ENCODE measurements around the gene SH2B3.
"Not testable (repeated sequence)": the region's sequence is repeated elsewhere in the genome, so short reads cannot be mapped to it uniquely, and the experiment has no call there.

SH2B3 gene

DNA sequence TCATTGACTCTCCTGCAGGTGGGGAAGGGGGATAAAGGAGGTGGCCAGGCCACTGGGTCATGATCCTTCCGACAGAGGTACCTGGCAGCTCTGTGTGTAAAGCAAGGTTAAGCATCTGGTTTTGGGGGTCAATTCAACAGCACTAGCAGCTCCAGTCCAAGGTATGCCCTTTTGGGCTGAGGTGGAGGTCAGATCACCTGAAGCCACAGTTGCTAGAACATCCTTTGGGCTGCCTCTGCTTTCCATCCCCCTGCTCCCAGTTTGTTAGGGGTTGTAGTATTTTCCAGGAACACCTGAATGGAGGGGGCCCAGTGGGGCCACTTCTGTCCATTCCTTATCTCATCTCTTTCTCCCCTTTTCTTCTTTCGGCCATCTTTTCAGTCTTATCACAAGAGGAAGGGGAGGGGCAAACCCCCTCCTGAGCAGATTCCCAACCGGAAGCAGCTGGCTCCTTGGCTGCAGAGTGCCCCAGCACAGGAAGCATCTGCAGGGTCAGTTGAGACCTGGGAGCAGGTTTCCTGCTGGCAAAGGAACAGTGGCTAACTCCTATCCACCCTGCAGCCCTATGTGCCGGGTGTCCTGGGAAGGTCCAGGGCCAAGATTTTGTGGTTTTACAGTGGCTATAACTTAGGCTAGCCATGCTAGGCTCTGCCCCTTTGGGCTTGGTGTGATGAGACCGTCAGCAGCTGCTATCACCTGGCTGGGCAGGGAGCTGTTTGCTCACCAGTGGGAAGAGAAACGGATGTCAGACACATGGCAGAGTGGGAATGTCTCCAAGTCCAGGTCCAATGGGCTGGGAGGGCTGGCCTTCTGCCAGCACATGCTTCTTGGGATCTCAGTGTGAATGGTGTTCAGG, 40.2 kb downstream of the SH2B3 start:
- no peak for DNase-seq

DNA sequence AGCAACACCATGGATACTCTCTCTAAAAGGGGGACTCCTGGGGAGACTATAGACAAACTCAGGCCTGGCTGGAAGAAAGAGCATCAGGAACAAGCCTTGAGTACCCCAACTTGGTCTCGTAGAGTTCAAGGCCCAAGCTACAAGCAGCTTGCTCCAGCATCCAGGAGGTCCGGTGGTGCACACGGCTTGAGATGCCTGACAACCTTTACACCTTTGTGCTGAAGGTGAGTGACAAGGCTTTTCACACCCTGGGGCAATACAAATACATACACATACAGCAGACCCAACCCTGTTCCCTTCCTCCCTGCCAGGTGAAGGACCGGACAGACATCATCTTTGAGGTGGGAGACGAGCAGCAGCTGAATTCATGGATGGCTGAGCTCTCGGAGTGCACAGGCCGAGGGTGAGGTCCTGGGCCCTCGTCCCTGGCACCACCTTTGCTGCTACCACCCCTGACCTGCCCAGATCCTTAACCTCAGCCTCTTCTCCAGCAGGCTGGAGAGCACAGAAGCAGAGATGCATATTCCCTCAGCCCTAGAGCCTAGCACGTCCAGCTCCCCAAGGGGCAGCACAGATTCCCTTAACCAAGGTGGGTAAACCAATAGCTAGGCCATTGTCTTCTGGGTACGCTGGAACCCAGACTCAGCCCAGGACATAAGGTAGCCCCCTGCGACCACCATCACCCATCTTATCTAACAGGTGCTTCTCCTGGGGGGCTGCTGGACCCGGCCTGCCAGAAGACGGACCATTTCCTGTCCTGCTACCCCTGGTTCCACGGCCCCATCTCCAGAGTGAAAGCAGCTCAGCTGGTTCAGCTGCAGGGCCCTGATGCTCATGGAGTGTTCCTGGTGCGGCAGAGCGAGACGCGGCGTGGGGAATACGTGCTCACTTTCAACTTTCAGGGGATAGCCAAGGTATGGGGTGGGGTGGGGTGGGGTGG, 41.2 kb downstream of the SH2B3 start:
- no peak for DNase-seq

- no peak for DNase-seq
These were observed 42.0 kb downstream of the SH2B3 start for GRCh38 chr12:111447571-111448265.

- DNase-seq, result no peak
These were observed 42.6 kb downstream of the SH2B3 start for GRCh38 chr12:111448266-111448830.

GRCh38 chr12:111448846-111449790, 43.4 kb downstream of the SH2B3 start:
- no peak for DNase-seq

GRCh38 chr12:111450676-111451075, 45.0 kb downstream of the SH2B3 start:
- no peak for DNase-seq

GRCh38 chr12:111451232-111451631, 45.5 kb downstream of the SH2B3 start:
- DNase-seq, result no peak

- DNase-seq, result peak; percentile 60
These were observed 46.0 kb downstream of the SH2B3 start for GRCh38 chr12:111451649-111452129.

- no peak for DNase-seq
These were observed 47.6 kb downstream of the SH2B3 start for GRCh38 chr12:111453071-111453989.

DNA sequence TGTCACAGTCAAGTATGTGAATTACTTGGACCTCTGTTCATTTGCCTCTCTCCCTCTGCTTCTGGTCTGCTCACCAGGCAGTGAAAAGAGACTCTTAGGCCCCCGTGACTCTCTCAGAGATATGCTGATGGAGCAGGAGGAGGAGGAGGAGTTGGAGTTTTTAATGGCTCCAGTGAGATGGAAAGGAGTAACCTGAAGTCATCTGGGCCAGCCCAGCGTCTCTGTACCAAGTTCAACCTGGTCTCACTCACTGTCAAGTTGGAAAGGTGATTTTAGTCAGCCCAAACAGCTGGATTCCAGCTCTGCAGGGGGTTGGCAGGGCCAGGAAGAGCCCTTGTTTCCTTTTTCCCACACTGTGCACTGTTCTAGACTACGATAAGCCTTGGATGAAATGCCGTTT, 48.6 kb downstream of the SH2B3 start:
- no peak for DNase-seq

GRCh38 chr12:111454716-111455447, 49.2 kb downstream of the SH2B3 start:
- DNase-seq, result no peak

DNA sequence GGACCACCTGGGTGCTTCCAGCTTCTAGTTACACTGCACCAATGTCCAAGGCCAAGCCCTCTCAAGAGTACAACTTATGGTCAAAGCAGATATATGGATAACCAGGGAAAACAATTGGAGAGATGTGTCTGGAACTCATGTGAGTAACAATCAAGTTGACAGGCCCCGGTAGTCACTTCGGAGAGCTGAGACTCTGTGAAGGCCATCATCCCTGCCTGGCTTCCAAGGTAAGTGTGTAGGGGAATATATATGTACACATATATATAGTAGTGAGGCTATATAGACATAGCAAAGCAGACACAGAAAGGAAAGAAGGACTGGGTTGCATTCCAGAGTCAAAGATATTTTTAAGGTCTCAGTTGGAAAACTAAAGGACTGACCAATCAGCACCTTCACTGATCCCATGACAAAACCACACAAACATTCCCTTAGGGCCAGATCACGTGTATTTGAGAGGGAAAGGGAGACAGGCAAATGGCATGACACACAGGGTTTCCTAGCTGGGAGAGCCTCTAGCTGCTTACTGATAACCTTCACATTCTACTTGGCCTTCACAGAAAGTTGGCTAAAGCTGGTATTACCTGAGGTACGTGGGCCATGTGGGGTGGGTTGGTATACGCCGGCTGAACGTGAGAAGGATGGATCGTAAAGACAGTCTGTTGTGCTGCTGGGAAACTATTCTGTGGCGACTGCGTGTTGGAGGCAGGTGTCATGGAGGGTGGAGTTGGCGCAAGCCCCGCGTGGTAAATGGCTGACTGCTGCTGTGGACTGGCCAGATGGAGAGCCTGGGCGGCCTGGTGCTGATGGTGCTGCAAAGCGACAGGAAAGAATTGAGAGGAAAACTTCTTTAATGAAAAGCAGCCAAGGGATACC, 50.0 kb downstream of the SH2B3 start:
- DNase-seq, result no peak

DNA sequence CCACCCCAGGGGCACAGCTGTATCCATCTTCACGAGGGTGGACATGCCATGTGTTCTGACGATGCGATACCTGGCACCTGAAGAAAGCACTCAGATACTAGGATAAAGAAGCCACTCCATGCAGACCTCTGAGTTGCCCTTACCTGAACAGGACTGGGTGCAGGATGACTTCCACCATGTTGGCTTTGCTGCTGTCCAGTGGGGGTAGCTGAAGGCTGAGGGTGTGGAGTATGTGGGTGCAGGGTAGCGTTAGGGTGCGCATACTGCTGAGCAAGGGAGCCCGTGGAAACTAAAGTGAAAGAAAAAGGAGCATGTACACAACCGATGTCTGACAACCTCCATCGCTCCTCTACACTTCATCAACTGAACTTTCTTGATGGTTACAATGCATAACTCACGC, 51.3 kb downstream of the SH2B3 start:
- no peak for DNase-seq

- DNase-seq, result no peak
These were observed 51.9 kb downstream of the SH2B3 start for GRCh38 chr12:111457577-111457976.

DNA sequence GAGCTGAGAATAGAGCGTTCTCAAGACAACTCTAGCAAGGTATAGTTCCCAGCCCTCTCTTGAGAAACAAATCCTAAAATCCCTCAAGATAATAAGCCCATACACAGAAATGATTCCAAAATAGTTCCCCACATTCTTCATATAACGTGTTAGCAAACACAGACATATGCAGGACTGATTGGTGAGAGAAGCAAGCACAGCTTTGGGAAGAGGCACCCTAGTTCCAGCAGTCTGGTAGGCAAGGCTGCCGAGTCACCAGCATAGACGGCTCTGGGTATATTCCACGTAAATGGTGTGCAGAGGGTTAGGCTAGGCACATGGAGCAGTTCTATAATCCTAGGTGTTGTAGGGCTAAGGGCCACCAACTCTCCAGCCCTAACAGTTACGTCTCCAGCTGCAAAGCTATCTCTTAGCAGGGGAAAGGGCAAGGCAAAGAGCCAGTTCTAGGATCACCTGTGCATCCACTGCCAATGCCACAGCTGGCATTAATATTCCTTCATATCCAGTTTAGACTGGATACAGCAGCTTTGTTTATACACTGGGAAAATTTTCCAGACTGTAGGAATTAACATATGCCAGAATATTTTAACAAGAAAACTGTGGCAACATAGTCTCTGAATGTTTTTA, 52.9 kb downstream of the SH2B3 start:
- DNase-seq, result no peak

GRCh38 chr12:111460111-111460510, 54.4 kb downstream of the SH2B3 start:
- not testable (repeated sequence) for DNase-seq

GRCh38 chr12:111462210-111462769, 56.6 kb downstream of the SH2B3 start:
- DNase-seq, result no peak
